Measurements from ENCODE around the gene RPSA. TPM values are rescaled to one million over a fixed set of nuclear protein-coding genes. Genes with fewer than 3 reads are reported as not detected.

RPSA gene
- total and polyA plus RNA-seq, 9 of the 15 experiments (the other 6 are each of a cell fraction or from before 2014, with no cell fraction given) = 2,290 to 4,272 (median 2,730) TPM

GRCh38 chr3:39408493-39409372, 2.2 kb downstream of the RPSA start (continued):
- TF ChIP-seq, protein P1, sequence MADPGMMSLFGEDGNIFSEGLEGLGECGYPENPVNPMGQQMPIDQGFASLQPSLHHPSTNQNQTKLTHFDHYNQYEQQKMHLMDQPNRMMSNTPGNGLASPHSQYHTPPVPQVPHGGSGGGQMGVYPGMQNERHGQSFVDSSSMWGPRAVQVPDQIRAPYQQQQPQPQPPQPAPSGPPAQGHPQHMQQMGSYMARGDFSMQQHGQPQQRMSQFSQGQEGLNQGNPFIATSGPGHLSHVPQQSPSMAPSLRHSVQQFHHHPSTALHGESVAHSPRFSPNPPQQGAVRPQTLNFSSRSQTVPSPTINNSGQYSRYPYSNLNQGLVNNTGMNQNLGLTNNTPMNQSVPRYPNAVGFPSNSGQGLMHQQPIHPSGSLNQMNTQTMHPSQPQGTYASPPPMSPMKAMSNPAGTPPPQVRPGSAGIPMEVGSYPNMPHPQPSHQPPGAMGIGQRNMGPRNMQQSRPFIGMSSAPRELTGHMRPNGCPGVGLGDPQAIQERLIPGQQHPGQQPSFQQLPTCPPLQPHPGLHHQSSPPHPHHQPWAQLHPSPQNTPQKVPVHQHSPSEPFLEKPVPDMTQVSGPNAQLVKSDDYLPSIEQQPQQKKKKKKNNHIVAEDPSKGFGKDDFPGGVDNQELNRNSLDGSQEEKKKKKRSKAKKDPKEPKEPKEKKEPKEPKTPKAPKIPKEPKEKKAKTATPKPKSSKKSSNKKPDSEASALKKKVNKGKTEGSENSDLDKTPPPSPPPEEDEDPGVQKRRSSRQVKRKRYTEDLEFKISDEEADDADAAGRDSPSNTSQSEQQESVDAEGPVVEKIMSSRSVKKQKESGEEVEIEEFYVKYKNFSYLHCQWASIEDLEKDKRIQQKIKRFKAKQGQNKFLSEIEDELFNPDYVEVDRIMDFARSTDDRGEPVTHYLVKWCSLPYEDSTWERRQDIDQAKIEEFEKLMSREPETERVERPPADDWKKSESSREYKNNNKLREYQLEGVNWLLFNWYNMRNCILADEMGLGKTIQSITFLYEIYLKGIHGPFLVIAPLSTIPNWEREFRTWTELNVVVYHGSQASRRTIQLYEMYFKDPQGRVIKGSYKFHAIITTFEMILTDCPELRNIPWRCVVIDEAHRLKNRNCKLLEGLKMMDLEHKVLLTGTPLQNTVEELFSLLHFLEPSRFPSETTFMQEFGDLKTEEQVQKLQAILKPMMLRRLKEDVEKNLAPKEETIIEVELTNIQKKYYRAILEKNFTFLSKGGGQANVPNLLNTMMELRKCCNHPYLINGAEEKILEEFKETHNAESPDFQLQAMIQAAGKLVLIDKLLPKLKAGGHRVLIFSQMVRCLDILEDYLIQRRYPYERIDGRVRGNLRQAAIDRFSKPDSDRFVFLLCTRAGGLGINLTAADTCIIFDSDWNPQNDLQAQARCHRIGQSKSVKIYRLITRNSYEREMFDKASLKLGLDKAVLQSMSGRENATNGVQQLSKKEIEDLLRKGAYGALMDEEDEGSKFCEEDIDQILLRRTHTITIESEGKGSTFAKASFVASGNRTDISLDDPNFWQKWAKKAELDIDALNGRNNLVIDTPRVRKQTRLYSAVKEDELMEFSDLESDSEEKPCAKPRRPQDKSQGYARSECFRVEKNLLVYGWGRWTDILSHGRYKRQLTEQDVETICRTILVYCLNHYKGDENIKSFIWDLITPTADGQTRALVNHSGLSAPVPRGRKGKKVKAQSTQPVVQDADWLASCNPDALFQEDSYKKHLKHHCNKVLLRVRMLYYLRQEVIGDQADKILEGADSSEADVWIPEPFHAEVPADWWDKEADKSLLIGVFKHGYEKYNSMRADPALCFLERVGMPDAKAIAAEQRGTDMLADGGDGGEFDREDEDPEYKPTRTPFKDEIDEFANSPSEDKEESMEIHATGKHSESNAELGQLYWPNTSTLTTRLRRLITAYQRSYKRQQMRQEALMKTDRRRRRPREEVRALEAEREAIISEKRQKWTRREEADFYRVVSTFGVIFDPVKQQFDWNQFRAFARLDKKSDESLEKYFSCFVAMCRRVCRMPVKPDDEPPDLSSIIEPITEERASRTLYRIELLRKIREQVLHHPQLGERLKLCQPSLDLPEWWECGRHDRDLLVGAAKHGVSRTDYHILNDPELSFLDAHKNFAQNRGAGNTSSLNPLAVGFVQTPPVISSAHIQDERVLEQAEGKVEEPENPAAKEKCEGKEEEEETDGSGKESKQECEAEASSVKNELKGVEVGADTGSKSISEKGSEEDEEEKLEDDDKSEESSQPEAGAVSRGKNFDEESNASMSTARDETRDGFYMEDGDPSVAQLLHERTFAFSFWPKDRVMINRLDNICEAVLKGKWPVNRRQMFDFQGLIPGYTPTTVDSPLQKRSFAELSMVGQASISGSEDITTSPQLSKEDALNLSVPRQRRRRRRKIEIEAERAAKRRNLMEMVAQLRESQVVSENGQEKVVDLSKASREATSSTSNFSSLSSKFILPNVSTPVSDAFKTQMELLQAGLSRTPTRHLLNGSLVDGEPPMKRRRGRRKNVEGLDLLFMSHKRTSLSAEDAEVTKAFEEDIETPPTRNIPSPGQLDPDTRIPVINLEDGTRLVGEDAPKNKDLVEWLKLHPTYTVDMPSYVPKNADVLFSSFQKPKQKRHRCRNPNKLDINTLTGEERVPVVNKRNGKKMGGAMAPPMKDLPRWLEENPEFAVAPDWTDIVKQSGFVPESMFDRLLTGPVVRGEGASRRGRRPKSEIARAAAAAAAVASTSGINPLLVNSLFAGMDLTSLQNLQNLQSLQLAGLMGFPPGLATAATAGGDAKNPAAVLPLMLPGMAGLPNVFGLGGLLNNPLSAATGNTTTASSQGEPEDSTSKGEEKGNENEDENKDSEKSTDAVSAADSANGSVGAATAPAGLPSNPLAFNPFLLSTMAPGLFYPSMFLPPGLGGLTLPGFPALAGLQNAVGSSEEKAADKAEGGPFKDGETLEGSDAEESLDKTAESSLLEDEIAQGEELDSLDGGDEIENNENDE (IDR thresholded peaks at IDR 0.05; ENCODE audit: low read depth, low read length) = no peak
- TF ChIP-seq, protein P2, sequence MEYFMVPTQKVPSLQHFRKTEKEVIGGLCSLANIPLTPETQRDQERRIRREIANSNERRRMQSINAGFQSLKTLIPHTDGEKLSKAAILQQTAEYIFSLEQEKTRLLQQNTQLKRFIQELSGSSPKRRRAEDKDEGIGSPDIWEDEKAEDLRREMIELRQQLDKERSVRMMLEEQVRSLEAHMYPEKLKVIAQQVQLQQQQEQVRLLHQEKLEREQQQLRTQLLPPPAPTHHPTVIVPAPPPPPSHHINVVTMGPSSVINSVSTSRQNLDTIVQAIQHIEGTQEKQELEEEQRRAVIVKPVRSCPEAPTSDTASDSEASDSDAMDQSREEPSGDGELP (CRISPR knock-in tag; IDR thresholded peaks at IDR 0.05; ENCODE audit: borderline replicate concordance) = peak; percentile 19; the same call in 1 of the 2 replicates
- TF ChIP-seq KDM4B (IDR thresholded peaks at IDR 0.05; ENCODE audit: borderline replicate concordance in 2 of 2, low read depth in 1 of 2) (no peak), KDM1A (IDR thresholded peaks at IDR 0.05) (0 out of 4 replicates have a peak, but pooled peaks of 1 of the 2 experiments have one; percentile 25), CREBBP (IDR thresholded peaks at IDR 0.05; ENCODE audit: low read depth, low read length) (no peak), BDP1 (IDR thresholded peaks at IDR 0.05; ENCODE audit: insufficient read depth, insufficient read length) (no peak), E2F1 (CRISPR knock-in tag; IDR thresholded peaks at IDR 0.05) (0 out of 2 replicates have a peak, but pooled peaks have one; percentile 34), NR2C1 (IDR thresholded peaks at IDR 0.05) (peak; percentile 50), NR2C1 (tag; IDR thresholded peaks at IDR 0.05) (peak; percentile 9; the same call in 1 of the 2 replicates), YY1 (IDR thresholded peaks at IDR 0.05; ENCODE audit: borderline replicate concordance in 1 of 3, control insufficient read depth in 1 of 3, extremely low read depth in 1 of 3, insufficient read depth in 3 of 3, insufficient read length in 1 of 3, insufficient replicate concordance in 2 of 3, low read depth in 1 of 3, low read length in 2 of 3) (no peak)
